HUES64 (cell line): ENCODE data around the gene PDZD7.
"Not testable (repeated sequence)": the region's sequence is repeated elsewhere in the genome, so short reads cannot be mapped to it uniquely, and the experiment has no call there.

Source experiments
- H3K27ac ChIP-seq: 2 replicates; pipeline ENCODE4 v1.7.0; 2013; ENCODE audit warnings: low read depth, low read length, inconsistent platforms
- H3K27me3 ChIP-seq: 2 replicates; pipeline ENCODE4 v1.6.1; 2013; ENCODE audit warnings: mild to moderate bottlenecking, low read length; ENCODE audit not compliant: insufficient read depth
- H3K36me3 ChIP-seq: 2 replicates; pipeline ENCODE4 v1.6.1; 2013; ENCODE audit warnings: mild to moderate bottlenecking, low read length; ENCODE audit not compliant: insufficient read depth
- H3K4me1 ChIP-seq: 2 replicates; pipeline ENCODE4 v1.6.1; 2013; ENCODE audit warnings: mild to moderate bottlenecking, low read length, moderate library complexity; ENCODE audit not compliant: insufficient read depth
- H3K4me3 ChIP-seq: 2 replicates; pipeline ENCODE4 v1.5.1; 2013; ENCODE audit warnings: mild to moderate bottlenecking, low read length, moderate library complexity
- H3K9ac ChIP-seq: 2 replicates; pipeline ENCODE4 v1.6.1; 2013; ENCODE audit warnings: mild to moderate bottlenecking, low read depth, low read length
- H3K9me3 ChIP-seq: 2 replicates; pipeline ENCODE4 v1.6.1; 2013; ENCODE audit warnings: low read depth, low read length; ENCODE audit not compliant: insufficient read depth
- WGBS: fragments of 150-250, 120-280 bp; methylation state at CpG from one replicate; pipeline ENCODE4 v1.1.7; 2013; ENCODE audit warnings: missing lambda C conversion rate; 5-methylcytosine and 5-hydroxymethylcytosine counted together

The PDZD7 gene

DNA sequence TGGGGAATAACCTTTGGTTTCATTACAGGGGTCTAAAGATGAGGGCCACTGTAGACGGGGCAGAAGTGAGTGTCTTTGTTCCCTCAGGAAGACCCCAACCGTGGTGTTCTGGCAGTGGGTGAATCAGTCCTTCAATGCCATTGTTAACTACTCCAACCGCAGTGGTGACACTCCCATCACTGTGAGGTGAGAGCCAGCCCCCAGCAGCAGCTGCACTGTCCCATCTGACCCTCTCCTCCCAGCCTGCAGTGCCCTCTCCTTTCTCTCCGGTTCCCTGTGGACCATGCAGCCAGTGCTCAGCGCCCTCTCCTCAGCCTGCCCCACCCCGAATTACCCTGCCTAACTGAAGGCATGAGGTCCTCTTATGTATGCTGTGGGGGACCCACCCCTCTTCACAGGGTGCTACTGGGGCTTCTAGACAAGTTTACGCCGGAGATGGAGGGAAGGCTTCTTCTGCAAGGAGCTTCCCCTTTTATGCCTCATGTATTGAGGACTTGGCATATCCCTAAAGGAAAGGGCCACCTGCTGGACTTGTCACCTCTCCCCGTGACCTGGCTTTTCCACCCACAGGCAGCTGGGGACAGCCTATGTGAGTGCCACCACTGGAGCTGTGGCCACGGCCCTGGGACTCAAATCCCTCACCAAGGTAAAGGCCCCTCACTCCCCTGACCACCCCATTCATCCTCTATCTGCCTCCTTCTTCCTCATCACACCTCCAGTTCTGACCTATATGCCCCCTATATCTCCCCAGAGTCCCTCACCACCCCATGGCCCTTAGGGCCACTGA is 5.2 kb upstream of the PDZD7 start:
- Histone ChIP-seq H3K4me3 (no peak overlapping the region), H3K27me3 (peaks cover 71% of the 10 kb centered on the region), H3K27ac (no peak overlapping the region), H3K36me3 (no peaks in the 10 kb centered on the region), H3K4me1 (peaks cover 15% of the 10 kb centered on the region), H3K9me3 (no peaks in the 10 kb centered on the region), H3K9ac (no peak overlapping the region)
- 76% methylated on average over 10 of the region's 10 CpGs for WGBS

GRCh38 chr10:101035314-101035713 is 4.4 kb upstream of the PDZD7 start:
- no peaks in the 10 kb centered on the region for H3K36me3 ChIP-seq
- H3K9ac ChIP-seq, result no peak overlapping the region
- H3K27ac ChIP-seq, result no peak overlapping the region
- no peak overlapping the region for H3K4me3 ChIP-seq
- peaks cover 17% of the 10 kb centered on the region for H3K4me1 ChIP-seq
- no peaks in the 10 kb centered on the region for H3K9me3 ChIP-seq
- WGBS, result 88% methylated on average over 7 of the region's 7 CpGs
- peaks cover 74% of the 10 kb centered on the region for H3K27me3 ChIP-seq

DNA sequence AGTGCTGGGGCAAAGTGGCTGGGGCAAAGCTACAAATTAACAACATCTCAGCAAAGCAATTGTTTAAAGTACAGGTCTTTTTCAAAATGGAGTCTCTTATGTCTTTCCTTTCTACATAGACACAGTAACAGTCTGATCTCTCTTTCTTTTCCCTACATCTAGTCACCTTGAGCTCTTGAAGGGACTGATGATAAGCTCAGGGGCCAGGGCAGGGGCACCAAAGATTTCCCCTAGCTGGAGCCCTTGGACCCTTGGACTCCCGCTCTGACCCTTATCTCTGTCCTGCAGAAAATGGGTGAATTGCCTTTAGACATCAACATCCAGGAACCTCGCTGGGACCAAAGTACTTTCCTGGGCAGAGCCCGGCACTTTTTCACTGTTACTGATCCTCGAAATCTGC is 3.5 kb upstream of the PDZD7 start:
- Histone ChIP-seq H3K27me3 (peaks cover 74% of the 10 kb centered on the region), H3K4me1 (peaks cover 22% of the 10 kb centered on the region)
- 90% methylated on average over 4 of the region's 4 CpGs for WGBS
- not testable (repeated sequence) for H3K27ac ChIP-seq, H3K9ac ChIP-seq, H3K36me3 ChIP-seq, H3K4me3 ChIP-seq, H3K9me3 ChIP-seq

DNA sequence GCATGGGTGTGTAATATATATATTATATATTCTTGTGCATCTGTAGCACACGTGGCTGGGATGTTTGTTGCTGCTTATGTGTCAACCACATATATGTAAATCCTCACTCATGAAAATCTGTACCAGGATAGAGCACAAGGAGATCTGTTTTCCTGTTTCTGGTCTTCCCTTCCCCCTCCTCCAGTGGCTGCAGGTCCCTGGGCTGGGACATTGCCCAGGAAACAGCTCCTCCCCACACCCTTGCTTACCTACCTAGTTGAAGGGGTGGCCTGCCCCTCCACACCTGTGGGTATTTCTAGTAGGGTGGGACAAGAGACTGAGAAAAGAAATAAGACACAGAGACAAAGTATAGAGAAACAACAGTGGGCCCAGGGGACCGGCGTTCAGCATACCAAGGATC is 2.3 kb upstream of the PDZD7 start:
- Histone ChIP-seq H3K36me3 (no peaks in the 10 kb centered on the region), H3K9ac (no peak overlapping the region), H3K27me3 (peaks cover 76% of the 10 kb centered on the region), H3K9me3 (no peaks in the 10 kb centered on the region), H3K4me1 (peaks cover 22% of the 10 kb centered on the region), H3K27ac (no peak overlapping the region), H3K4me3 (no peak overlapping the region)
- WGBS, result 100% methylated on average over 2 of the region's 3 CpGs

DNA sequence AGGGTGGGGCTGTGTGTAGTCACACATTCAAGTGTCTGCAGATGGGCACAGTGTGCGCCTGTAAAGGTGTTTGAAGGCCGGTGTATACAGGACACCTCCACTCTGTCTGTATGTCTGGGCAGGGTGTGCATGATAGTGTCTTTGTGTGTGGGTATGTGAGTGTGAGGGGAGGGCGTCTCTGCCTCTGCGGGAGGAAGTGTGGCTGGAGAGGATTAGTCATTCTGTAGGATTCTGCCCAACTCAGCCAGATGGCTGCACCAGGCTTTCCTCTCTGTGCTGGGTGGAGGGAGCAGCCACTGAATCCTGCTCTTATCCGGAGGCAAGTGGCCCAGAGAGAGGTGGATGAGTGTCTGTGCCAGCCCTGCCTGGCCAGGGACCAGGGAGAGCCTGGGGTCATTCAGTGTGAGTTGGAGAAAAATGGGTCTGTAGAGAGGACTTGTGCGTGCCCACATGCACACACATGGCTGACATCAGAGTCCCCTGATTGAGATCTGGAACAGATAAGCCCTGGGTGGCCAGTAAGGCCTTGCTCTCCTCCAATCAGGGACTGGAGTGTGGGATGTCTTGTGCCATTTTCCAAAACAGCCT is 1.8 kb upstream of the PDZD7 start:
- H3K9ac ChIP-seq, result no peak overlapping the region
- H3K4me3 ChIP-seq, result peak overlapping the region; percentile 64
- no peaks in the 10 kb centered on the region for H3K9me3 ChIP-seq
- 29% methylated on average over 6 of the region's 6 CpGs for WGBS
- H3K27me3 ChIP-seq, result peaks cover 71% of the 10 kb centered on the region
- no peak overlapping the region for H3K27ac ChIP-seq
- peaks cover 22% of the 10 kb centered on the region for H3K4me1 ChIP-seq
- H3K36me3 ChIP-seq, result no peaks in the 10 kb centered on the region

GRCh38 chr10:101031796-101032636 is 1.1 kb upstream of the PDZD7 start:
- H3K27me3 ChIP-seq, result peaks cover 71% of the 10 kb centered on the region
- H3K27ac ChIP-seq, result no peak overlapping the region
- 0 out of 2 replicates have a peak overlapping the region, but pooled peaks have one; percentile 18 for H3K9ac ChIP-seq
- no peaks in the 10 kb centered on the region for H3K9me3 ChIP-seq
- peak overlapping the region; percentile 64 for H3K4me3 ChIP-seq
- 2% methylated on average over 47 of the region's 47 CpGs for WGBS
- H3K36me3 ChIP-seq, result no peaks in the 10 kb centered on the region
- H3K4me1 ChIP-seq, result peaks cover 22% of the 10 kb centered on the region

- H3K9ac ChIP-seq, result no peak overlapping the region
These were observed 317 bp downstream of the PDZD7 start for GRCh38 chr10:101030496-101031127.

DNA sequence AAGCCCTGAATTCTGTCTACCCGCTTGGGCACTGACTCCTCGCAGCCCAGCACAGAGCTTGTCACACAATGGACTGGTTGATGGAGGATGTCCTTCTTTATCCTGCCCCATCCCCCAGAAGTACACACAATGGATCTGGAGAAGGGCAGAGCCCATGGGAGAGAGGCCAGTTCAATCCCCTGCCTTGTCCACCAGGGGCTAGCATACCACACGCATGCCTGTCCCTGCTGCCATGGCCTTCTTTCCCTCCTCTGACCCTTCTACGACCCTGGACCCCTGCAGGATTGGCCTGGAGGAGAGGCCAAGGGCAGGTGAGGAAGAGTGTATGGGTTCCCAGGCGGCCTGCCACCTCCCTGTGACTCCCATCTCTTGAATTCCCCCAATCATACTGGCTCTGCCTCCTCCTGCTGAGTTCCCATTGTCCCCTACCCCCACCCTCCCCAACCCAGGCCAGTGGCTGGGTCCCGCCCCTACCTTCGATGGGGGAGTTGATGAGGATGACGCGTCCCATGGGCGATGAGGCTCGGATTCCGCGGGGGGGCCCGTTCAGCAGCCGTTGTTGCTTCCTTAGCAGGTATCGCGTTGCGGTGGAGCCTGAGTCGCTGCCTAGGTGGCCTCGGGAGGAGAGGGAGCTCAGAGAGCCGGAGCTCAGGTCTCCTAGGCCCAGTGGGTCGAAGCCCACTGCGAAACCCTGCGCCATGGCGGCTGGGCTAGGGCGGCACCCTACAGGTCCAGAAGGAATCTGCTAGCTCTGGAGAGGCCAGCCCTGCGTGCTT is 1.2 kb downstream of the PDZD7 start:
- Histone ChIP-seq H3K27me3 (peaks cover 51% of the 10 kb centered on the region), H3K9ac (no peak overlapping the region), H3K4me1 (peaks cover 28% of the 10 kb centered on the region), H3K27ac (no peak overlapping the region), H3K4me3 (no peak overlapping the region), H3K36me3 (no peaks in the 10 kb centered on the region), H3K9me3 (no peaks in the 10 kb centered on the region)
- 46% methylated on average over 26 of the region's 27 CpGs for WGBS

More at GRCh38 chr10:101030496-101031127, 317 bp downstream of the PDZD7 start:
- H3K27me3 ChIP-seq, result peaks cover 60% of the 10 kb centered on the region
- 10% methylated on average over 25 of the region's 25 CpGs for WGBS
- H3K36me3 ChIP-seq, result no peaks in the 10 kb centered on the region
- H3K27ac ChIP-seq, result no peak overlapping the region; the same call in 1 of the 2 replicates
- no peaks in the 10 kb centered on the region for H3K9me3 ChIP-seq
- H3K4me1 ChIP-seq, result peaks cover 28% of the 10 kb centered on the region
- H3K4me3 ChIP-seq, result peak overlapping the region; percentile 64

DNA sequence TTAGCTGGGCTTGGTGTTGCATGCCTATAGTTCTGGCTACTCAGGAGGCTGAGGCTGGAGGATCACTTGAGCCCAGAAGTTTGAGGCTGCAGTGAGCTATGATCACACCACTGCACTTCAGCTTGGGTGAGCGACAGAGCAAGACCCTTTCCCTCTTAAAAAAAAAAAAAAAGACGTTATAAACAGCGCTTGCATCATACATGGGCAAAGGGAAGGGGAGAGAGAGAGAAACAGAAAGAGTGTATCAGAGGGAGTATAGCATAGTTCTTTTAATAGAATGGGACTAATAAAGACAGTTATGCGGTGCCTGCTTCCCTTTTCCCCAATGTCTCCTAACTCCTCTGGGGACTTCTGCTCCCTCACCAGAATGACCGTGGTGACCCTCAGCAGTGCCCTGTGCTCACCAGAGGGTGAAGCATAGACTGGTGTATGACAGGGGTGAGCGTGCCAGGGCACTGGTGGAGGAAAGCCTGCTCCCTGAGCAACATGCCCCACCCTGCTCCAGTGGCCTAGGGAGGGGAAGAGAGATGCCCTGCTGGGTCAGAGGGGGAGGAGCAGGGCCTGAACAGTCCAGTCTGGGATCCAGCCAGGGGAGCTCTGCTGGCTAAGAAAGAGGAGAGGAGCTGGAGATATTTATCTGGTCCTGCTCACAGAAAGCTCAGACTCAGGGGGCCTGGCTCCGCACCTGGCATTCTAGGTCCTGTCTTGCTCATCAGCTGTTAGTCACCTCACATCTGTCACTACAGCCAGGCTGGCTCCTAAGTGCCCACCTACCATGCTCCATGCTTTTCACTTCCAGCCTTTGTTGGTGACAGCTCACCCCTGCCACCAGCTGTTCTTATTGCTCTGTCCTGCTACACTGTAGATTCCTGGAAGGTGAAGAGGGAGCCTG is 2.2 kb downstream of the PDZD7 start:
- Histone ChIP-seq H3K9me3 (no peaks in the 10 kb centered on the region), H3K27ac (no peak overlapping the region), H3K4me1 (peaks cover 28% of the 10 kb centered on the region), H3K36me3 (no peaks in the 10 kb centered on the region), H3K9ac (no peak overlapping the region), H3K27me3 (peaks cover 43% of the 10 kb centered on the region), H3K4me3 (no peak overlapping the region)
- 90% methylated on average over 7 of the region's 7 CpGs for WGBS
